Measurements from ENCODE around the gene CRYZL1.

DNA sequence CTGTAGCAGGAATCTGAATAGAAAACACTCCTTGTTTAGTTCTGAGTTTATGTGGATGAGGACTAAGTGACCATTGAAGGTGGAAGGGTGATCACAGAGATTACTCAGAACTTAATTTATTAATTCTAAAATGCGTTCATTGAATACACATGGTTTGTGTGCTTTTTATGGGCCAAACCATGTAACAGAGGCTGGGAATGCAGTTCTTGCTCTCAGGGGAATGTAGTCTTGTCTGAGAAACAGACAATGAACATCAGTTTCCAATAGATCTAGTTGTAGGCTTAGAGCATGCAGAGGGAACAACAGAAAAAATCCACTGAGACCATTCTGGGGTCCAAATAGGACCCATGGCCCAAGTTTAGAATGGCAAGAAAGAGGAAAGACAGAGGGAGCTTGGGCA lies 46.8 kb upstream of the CRYZL1 start:
- TF ChIP-seq ATF2 (IDR thresholded peaks at IDR 0.05; ENCODE audit: low read length) = no peak
- no peak for TF ChIP-seq CBX8 (IDR thresholded peaks at IDR 0.05; ENCODE audit: borderline replicate concordance, low read depth, low read length)
- no peak for TF ChIP-seq SRF (IDR thresholded peaks at IDR 0.05; ENCODE audit: low read depth, low read length)
- no peak for TF ChIP-seq ATF3 (IDR thresholded peaks at IDR 0.05; ENCODE audit: insufficient read depth, low read depth, low read length)

All from H1 (cell line).